AG09319 (cell line): ENCODE results near the gene PLEKHM3.

Experiments
- DNase-seq: peaks from one replicate; pipeline ENCODE4 v3.0.0-alpha.2; 2010; ENCODE audit warnings: low read depth; ENCODE audit errors: extremely low read depth
- CTCF ChIP-seq: IDR thresholded peaks from 2 replicates; pipeline ENCODE4 v1.5.1; 2011; ENCODE audit warnings: low read depth, mild to moderate bottlenecking, inconsistent platforms, low read length, moderate library complexity

PLEKHM3 gene

GRCh38 chr2:207865210-207865609 lies 160.1 kb downstream of the PLEKHM3 start:
- DNase-seq: no peak
- TF ChIP-seq CTCF: no peak

GRCh38 chr2:207863345-207863744 lies 162.0 kb downstream of the PLEKHM3 start:
- no peak for DNase-seq
- no peak for TF ChIP-seq CTCF

GRCh38 chr2:207861789-207862188 lies 163.5 kb downstream of the PLEKHM3 start:
- no peak for TF ChIP-seq CTCF
- DNase-seq: no peak

GRCh38 chr2:207860685-207861084 lies 164.6 kb downstream of the PLEKHM3 start:
- DNase-seq: no peak
- no peak for TF ChIP-seq CTCF

- no peak for DNase-seq
- no peak for TF ChIP-seq CTCF
These were observed 169.7 kb downstream of the PLEKHM3 start for GRCh38 chr2:207855591-207855990.

GRCh38 chr2:207854484-207855440 lies 170.6 kb downstream of the PLEKHM3 start:
- no peak for TF ChIP-seq CTCF
- DNase-seq: no peak

- DNase-seq: no peak
- no peak for TF ChIP-seq CTCF
These were observed 172.5 kb downstream of the PLEKHM3 start for GRCh38 chr2:207852791-207853190.
